Measurements from ENCODE around the gene BCLAF1. TPM values are rescaled to one million over a fixed set of nuclear protein-coding genes. Genes with fewer than 3 reads are reported as not detected.

Gene BCLAF1
- total RNA-seq, 4 donors from 2014 or later: 85.0 to 177 (median 104) TPM

DNA sequence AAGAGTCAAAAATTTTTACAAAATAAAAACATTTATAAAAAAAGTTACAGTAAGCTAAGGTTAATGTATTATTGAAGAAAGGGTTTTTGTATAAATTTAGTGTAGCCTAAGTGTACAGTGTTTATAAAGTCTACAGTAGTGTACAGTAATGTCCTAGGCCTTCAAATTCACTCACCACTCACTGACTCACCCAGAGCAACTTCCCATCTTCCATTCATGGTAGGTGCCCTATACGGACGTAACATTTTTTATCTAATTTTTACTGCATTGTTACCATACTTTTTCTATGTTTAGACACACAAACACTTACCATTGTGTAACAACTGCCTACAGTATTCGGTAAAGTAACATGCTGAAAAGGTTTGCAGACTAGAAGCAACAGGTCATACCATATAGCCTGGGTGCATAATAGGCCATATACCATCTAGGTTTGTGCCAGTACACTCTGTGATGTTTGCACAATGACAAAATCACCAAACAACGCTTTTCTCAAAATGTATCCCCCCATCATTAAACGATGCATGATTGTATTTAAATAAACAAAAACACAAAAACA lies 45.5 kb downstream of the BCLAF1 start:
- intact Hi-C loops (cut with DNase I; ENCODE audit: low total_unique reads): no loop called here
- no peak overlapping the region for H3K4me3 ChIP-seq (ENCODE audit: low read depth, poor library complexity, severe bottlenecking)
- TF ChIP-seq, protein P1, sequence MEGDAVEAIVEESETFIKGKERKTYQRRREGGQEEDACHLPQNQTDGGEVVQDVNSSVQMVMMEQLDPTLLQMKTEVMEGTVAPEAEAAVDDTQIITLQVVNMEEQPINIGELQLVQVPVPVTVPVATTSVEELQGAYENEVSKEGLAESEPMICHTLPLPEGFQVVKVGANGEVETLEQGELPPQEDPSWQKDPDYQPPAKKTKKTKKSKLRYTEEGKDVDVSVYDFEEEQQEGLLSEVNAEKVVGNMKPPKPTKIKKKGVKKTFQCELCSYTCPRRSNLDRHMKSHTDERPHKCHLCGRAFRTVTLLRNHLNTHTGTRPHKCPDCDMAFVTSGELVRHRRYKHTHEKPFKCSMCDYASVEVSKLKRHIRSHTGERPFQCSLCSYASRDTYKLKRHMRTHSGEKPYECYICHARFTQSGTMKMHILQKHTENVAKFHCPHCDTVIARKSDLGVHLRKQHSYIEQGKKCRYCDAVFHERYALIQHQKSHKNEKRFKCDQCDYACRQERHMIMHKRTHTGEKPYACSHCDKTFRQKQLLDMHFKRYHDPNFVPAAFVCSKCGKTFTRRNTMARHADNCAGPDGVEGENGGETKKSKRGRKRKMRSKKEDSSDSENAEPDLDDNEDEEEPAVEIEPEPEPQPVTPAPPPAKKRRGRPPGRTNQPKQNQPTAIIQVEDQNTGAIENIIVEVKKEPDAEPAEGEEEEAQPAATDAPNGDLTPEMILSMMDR (IDR thresholded peaks at IDR 0.05): no peak
- no peak for TF ChIP-seq POLR2A (IDR thresholded peaks at IDR 0.05)
- no peak for DNase-seq (ENCODE audit: low spot score in 2 of 2)
- 90 to 95% methylated on average over 5 of the region's 5 CpGs for WGBS, 2 donors

DNA sequence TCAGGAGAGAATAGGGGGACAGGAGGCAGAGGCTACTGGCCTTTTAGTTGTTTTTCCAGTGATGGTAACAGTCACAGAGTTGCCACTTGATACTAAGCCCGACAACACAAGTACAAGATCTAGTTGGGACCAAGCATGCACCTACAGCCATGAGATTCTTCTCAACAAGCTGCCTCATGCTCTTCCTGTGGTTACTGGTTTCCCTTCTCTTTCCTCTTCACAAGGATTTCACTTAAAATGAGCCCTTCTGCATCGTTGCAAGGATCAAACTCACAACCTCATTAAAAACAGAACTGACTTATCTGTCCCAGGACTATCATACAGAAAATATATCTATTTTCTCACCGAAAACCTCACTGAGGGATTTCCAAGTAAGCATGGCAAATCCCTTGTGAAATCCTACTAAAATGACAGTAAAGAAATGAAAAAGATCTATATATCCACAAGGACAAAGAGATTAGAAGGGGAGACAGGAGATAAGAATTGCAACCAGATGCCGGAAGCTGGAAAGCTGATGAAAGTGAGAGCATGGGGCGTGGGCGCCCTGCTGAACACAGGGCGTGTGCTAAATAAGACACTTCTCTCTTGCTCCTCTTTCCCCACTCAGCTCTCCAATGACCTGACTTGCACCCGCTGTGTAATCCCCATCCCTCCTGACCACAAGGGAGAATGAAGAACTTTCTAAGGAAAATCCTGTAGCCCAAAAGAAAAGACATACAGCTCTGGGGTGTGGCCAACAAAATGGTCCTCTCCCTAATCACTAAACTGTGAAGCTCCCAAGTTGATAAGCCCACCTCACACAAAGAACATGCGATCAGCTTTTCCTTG lies 53.0 kb downstream of the BCLAF1 start:
- intact Hi-C loops (cut with DNase I; ENCODE audit: low total_unique reads): no loop called here
- TF ChIP-seq POLR2A (IDR thresholded peaks at IDR 0.05): no peak
- TF ChIP-seq, protein P1 (IDR thresholded peaks at IDR 0.05): no peak
- DNase-seq (ENCODE audit: low spot score in 2 of 2): no peak
- 59 to 75% methylated on average over 9 of the region's 9 CpGs for WGBS, 2 donors
- H3K4me3 ChIP-seq (ENCODE audit: low read depth, poor library complexity, severe bottlenecking): no peak overlapping the region

DNA sequence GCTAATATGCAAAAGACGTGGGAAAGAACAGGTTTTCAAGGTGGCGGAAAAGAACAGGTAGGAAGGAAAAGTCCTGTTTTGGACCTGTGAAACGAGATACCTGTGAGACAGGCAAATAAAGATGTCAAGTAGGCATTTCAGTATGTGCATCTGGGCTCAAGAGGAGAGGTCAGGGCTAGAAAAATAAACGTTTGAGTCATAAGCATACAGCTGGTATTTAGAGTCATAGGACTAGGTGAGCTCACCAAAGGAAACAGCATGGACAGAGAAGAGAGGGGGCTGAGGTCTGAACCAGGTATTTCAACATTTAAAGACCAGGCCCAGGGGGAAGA lies 54.4 kb downstream of the BCLAF1 start:
- no peak overlapping the region for H3K4me3 ChIP-seq (ENCODE audit: low read depth, poor library complexity, severe bottlenecking)
- no peak for TF ChIP-seq POLR2A (IDR thresholded peaks at IDR 0.05)
- TF ChIP-seq, protein P1 (IDR thresholded peaks at IDR 0.05): no peak
- intact Hi-C loops (cut with DNase I; ENCODE audit: low total_unique reads): no loop called here
- no peak for DNase-seq (ENCODE audit: low spot score in 2 of 2)
- 84 to 90% methylated on average over 4 of the region's 4 CpGs for WGBS, 2 donors

DNA sequence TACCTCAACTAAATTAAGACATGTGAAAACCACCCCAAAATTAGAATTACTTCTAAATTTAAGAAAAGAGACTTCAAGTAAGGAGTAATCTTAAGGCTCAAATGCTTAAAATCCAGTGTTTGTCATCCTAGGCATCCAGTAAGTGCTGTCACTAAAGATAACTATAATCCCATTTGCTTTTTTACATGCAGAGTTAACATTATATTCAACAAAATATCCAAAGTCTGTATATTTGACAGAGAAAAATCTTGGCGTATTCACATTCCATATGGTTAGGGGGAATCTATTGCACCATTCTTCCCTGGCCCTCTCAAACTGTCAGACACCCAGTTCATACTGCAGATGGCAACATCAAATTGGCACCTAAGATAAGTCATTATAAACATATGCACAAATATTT lies 56.9 kb downstream of the BCLAF1 start:
- TF ChIP-seq, protein P1 (IDR thresholded peaks at IDR 0.05): no peak
- TF ChIP-seq POLR2A (IDR thresholded peaks at IDR 0.05): no peak
- 98 to 100% methylated on average over 1 of the region's 1 CpG for WGBS, 2 donors
- no peak overlapping the region for H3K4me3 ChIP-seq (ENCODE audit: low read depth, poor library complexity, severe bottlenecking)
- intact Hi-C loops (cut with DNase I; ENCODE audit: low total_unique reads): no loop called here
- DNase-seq (ENCODE audit: low spot score in 2 of 2): no peak

DNA sequence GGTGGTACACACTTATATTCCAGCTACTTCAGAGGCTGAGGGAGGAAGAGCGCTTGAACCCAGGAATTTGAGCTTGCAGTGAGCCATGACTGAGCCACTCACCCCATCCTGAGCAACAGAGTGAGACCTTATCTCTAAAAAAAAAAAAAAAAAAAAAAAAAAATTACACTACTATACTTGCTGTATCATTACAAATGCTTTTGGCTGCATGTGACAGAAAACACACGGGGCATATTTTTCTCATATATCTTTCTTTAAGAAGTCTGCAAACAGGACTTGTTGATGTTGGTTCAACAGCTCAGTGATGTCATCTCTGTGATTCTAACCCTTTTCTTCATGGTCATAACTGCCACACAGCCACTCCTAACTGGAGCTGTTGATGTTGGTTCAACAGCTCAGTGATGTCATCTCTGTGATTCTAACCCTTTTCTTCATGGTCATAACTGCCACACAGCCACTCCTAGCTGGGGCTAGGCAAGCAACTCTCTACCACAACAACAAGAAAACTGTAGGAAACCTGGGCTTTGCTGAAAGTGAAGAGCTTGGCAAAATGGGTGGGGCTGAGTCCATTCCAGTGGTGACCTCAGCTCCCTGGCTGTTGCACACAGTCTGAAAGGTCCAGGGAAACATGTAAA lies 59.3 kb downstream of the BCLAF1 start:
- no peak overlapping the region for H3K4me3 ChIP-seq (ENCODE audit: low read depth, poor library complexity, severe bottlenecking)
- no peak for DNase-seq (ENCODE audit: low spot score in 2 of 2)
- WGBS, 2 donors: 82 to 93% methylated on average over 2 of the region's 2 CpGs
- no peak for TF ChIP-seq POLR2A (IDR thresholded peaks at IDR 0.05)
- TF ChIP-seq, protein P1 (IDR thresholded peaks at IDR 0.05): no peak
- intact Hi-C loops (cut with DNase I; ENCODE audit: low total_unique reads): no loop called here
